ENCODE results near the gene NOL4L.

DNA sequence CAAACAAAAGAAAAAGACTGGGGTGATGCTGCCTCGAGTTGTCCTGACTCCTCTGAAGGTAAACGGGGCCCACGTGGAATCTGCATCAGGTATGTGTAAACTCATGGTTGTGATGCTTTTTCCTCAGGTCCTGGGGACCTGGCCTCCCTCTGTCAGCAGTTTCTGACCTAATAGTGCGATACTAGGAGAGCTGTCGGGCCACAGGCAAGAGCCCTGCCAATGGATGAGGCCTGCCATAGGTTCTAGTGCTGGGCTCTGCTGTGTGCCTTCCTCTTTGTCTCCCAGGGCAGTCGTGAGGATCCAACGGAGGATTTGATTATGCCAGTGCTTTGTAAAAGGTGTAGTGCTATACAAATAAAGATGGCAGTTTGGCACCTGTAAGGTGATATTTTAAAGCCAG lies 155.8 kb downstream of the NOL4L start:
- TF ChIP-seq CTCF (IDR thresholded peaks at IDR 0.05; ENCODE audit: extremely low read depth in 1 of 2, insufficient read depth in 1 of 2, low read depth in 1 of 2, low read length in 2 of 2) (no peak), EZH2 (IDR thresholded peaks at IDR 0.05; ENCODE audit: borderline replicate concordance, low read depth, low read length, severe bottlenecking) (no peak), GATA2 (IDR thresholded peaks at IDR 0.05; ENCODE audit: insufficient read depth, insufficient read length, low read depth, low read length) (no peak), POLR2AphosphoS5 (IDR thresholded peaks at IDR 0.05; ENCODE audit: insufficient read depth, low read depth, low read length) (no peak), MYC (IDR thresholded peaks at IDR 0.05; ENCODE audit: low read depth, low read length) (no peak), POLR2A (IDR thresholded peaks at IDR 0.05; ENCODE audit: low read depth, low read length) (no peak), FOS (IDR thresholded peaks at IDR 0.05; ENCODE audit: borderline replicate concordance, insufficient read depth, low read length) (no peak), MAX (IDR thresholded peaks at IDR 0.05; ENCODE audit: insufficient read depth, insufficient read length) (no peak), JUN (IDR thresholded peaks at IDR 0.05; ENCODE audit: borderline replicate concordance, insufficient read depth, insufficient read length, low read depth) (no peak)

Measured in endothelial cell of umbilical vein (primary cell).